Measurements from ENCODE around the gene VPS16. TPM values are rescaled to one million over a fixed set of nuclear protein-coding genes. Genes with fewer than 3 reads are reported as not detected.

Gene VPS16
- total RNA-seq, 3 donors from 2014 or later (not counting 1 experiment from before 2014, with no cell fraction given), result 108 to 118 (median 109) TPM

DNA sequence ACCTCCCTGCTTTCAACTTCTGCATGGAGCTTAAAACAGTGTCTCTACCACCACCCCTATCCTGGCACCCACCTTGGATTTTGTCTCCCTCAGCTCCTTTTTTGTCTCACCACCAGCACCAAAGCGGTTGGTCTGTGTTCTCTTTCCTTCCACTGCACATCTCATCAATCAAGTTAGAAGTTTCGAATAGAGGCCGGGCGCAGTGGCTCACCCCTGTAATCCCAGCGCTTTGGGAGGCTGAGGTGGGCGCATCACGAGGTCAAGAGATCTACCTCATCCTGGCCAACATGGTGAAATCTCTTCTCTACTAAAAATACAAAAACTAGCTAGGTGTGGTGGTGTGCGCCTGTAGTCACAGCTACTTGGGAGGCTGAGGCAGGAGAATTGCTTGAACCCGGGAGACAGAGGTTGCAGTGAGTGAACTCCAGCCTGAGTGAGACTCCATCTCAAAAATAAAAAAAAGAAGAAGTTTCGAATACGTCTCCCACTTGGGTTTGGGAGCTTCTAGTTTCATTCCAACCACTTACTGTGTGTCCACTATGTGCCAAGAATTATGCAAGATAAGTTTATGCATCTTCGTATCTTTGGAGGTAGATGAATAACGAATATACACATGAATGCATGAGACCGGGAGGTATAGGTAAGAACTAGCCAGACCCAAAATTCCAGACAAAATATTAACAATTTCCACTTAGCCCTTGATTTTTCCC, 6.0 kb upstream of the VPS16 start:
- ATAC-seq (no peak), DNase-seq (no peak)
- intact Hi-C loops (cut with micrococcal nuclease), result no loop called here
- Mint-ChIP-seq H3K9me3 (no peaks in the 10 kb centered on the region), H3K27me3 (ENCODE audit: low read depth in 2 of 2) (peaks cover 0 to 2% of the 10 kb centered on the region in 2 donors), H3K4me3 (no peak overlapping the region), H3K36me3 (no peaks in the 10 kb centered on the region), H3K27ac (no peak overlapping the region), H3K4me1 (peaks cover 5 to 20% of the 10 kb centered on the region in 2 donors)
- Histone ChIP-seq H3K27ac (ENCODE audit: low read length) (no peak overlapping the region), H3K4me1 (ENCODE audit: control insufficient read depth, insufficient read depth, low read length) (peaks cover 11% of the 10 kb centered on the region), H3K27me3 (ENCODE audit: control insufficient read depth, insufficient read depth, low read length) (no peaks in the 10 kb centered on the region), H3K9me3 (ENCODE audit: control insufficient read depth, insufficient read depth, low read length) (no peaks in the 10 kb centered on the region), H3K4me3 (ENCODE audit: low read length) (no peak overlapping the region), H3K36me3 (ENCODE audit: control insufficient read depth, insufficient read depth, low read length) (peaks cover 3% of the 10 kb centered on the region)
- WGBS (ENCODE audit: insufficient coverage), result 90% methylated on average over 11 of the region's 14 CpGs
- TF ChIP-seq, protein P1, sequence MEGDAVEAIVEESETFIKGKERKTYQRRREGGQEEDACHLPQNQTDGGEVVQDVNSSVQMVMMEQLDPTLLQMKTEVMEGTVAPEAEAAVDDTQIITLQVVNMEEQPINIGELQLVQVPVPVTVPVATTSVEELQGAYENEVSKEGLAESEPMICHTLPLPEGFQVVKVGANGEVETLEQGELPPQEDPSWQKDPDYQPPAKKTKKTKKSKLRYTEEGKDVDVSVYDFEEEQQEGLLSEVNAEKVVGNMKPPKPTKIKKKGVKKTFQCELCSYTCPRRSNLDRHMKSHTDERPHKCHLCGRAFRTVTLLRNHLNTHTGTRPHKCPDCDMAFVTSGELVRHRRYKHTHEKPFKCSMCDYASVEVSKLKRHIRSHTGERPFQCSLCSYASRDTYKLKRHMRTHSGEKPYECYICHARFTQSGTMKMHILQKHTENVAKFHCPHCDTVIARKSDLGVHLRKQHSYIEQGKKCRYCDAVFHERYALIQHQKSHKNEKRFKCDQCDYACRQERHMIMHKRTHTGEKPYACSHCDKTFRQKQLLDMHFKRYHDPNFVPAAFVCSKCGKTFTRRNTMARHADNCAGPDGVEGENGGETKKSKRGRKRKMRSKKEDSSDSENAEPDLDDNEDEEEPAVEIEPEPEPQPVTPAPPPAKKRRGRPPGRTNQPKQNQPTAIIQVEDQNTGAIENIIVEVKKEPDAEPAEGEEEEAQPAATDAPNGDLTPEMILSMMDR (IDR thresholded peaks at IDR 0.05), result no peak

- no peak overlapping the region for H3K27ac Mint-ChIP-seq
- Histone ChIP-seq H3K36me3 (ENCODE audit: control insufficient read depth, insufficient read depth, low read length) (peaks cover 3% of the 10 kb centered on the region), H3K27me3 (ENCODE audit: control insufficient read depth, insufficient read depth, low read length) (no peaks in the 10 kb centered on the region), H3K4me1 (ENCODE audit: control insufficient read depth, insufficient read depth, low read length) (peaks cover 15% of the 10 kb centered on the region), H3K9me3 (ENCODE audit: control insufficient read depth, insufficient read depth, low read length) (no peaks in the 10 kb centered on the region), H3K4me3 (ENCODE audit: low read length) (no peak overlapping the region), H3K27ac (ENCODE audit: low read length) (no peak overlapping the region)
- TF ChIP-seq, protein P1 (IDR thresholded peaks at IDR 0.05), result no peak
- H3K36me3 Mint-ChIP-seq, result no peaks in the 10 kb centered on the region
- DNase-seq (no peak), ATAC-seq (no peak)
- intact Hi-C loops (cut with micrococcal nuclease), result no loop called here
- H3K4me3 Mint-ChIP-seq, result no peak overlapping the region
- H3K4me1 Mint-ChIP-seq, result peaks cover 7 to 25% of the 10 kb centered on the region in 2 donors
- no peaks in the 10 kb centered on the region for H3K9me3 Mint-ChIP-seq
- H3K27me3 Mint-ChIP-seq (ENCODE audit: low read depth in 2 of 2), result no peaks in the 10 kb centered on the region
- WGBS (ENCODE audit: insufficient coverage), result 98% methylated on average over 6 of the region's 6 CpGs
These were observed 5.2 kb upstream of the VPS16 start for GRCh38 chr20:2835331-2835796.

DNA sequence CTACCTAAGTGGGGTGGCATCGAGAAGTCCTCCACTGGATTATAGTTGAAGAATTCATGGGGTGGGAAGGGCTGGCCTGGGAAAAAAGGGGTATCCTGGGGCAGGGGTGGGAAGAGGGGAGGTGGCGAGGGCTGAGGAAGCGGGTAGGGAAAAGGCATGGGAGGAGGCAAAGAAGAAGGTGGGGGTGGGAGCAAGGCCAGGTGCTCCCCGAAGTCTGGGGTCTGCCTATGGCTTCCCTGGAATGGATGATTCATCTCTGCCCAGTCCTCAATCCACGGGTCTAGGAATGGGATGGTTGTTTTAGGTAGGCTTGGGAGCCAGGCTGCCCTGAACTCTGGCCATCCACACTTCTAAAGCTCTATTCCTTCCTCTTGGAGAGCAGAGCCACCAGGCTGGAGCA, 4.5 kb upstream of the VPS16 start:
- 93% methylated on average over 5 of the region's 5 CpGs for WGBS (ENCODE audit: insufficient coverage)
- H3K27me3 Mint-ChIP-seq (ENCODE audit: low read depth in 2 of 2), result no peaks in the 10 kb centered on the region
- TF ChIP-seq, protein P1 (IDR thresholded peaks at IDR 0.05), result no peak
- H3K4me1 Mint-ChIP-seq, result peaks cover 7 to 29% of the 10 kb centered on the region in 2 donors
- H3K4me3 ChIP-seq (ENCODE audit: low read length), result no peak overlapping the region
- no peak for ATAC-seq
- H3K4me1 ChIP-seq (ENCODE audit: control insufficient read depth, insufficient read depth, low read length), result peaks cover 16% of the 10 kb centered on the region
- peaks cover 3% of the 10 kb centered on the region for H3K36me3 ChIP-seq (ENCODE audit: control insufficient read depth, insufficient read depth, low read length)
- H3K4me3 Mint-ChIP-seq, result no peak overlapping the region
- no peaks in the 10 kb centered on the region for H3K27me3 ChIP-seq (ENCODE audit: control insufficient read depth, insufficient read depth, low read length)
- no peaks in the 10 kb centered on the region for H3K9me3 ChIP-seq (ENCODE audit: control insufficient read depth, insufficient read depth, low read length)
- H3K9me3 Mint-ChIP-seq, result no peaks in the 10 kb centered on the region
- no peaks in the 10 kb centered on the region for H3K36me3 Mint-ChIP-seq
- H3K27ac ChIP-seq (ENCODE audit: low read length), result no peak overlapping the region
- no peak for DNase-seq
- H3K27ac Mint-ChIP-seq, result no peak overlapping the region
- intact Hi-C loops (cut with micrococcal nuclease), result no loop called here
